LNCaP clone FGC (cell line): ENCODE measurements around the gene EVX2.

Experiments
- DNase-seq: peaks from one replicate; pipeline ENCODE4 v3.0.0-alpha.2; 2011; ENCODE audit warnings: low read depth
- H3K4me3 ChIP-seq: 2 replicates; pipeline ENCODE4 v1.5.1; 2011; ENCODE audit warnings: mild to moderate bottlenecking, low read depth, low read length, control low read depth
- CTCF ChIP-seq: IDR thresholded peaks from 2 replicates; pipeline ENCODE4 v1.5.1; 2012; ENCODE audit warnings: mild to moderate bottlenecking; ENCODE audit not compliant: control insufficient read depth, insufficient read depth; ENCODE audit errors: extremely low read depth

The EVX2 gene

GRCh38 chr2:176066645-176067588 is 16.8 kb downstream of the EVX2 start:
- no peak for TF ChIP-seq CTCF
- no peak overlapping the region for H3K4me3 ChIP-seq
- no peak for DNase-seq

- TF ChIP-seq CTCF: no peak
- H3K4me3 ChIP-seq: no peak overlapping the region
- DNase-seq: no peak
These were observed 19.8 kb downstream of the EVX2 start for GRCh38 chr2:176063958-176064357.

- no peak for TF ChIP-seq CTCF
- no peak for DNase-seq
- no peak overlapping the region for H3K4me3 ChIP-seq
These were observed 27.4 kb downstream of the EVX2 start for GRCh38 chr2:176056406-176056805.

GRCh38 chr2:176039375-176039774 is 44.4 kb downstream of the EVX2 start:
- DNase-seq: no peak
- H3K4me3 ChIP-seq: no peak overlapping the region
- no peak for TF ChIP-seq CTCF

- no peak for DNase-seq
- no peak for TF ChIP-seq CTCF
- no peak overlapping the region for H3K4me3 ChIP-seq
These were observed 45.1 kb downstream of the EVX2 start for GRCh38 chr2:176038694-176039093.

- no peak for TF ChIP-seq CTCF
- H3K4me3 ChIP-seq: no peak overlapping the region
- no peak for DNase-seq
These were observed 48.6 kb downstream of the EVX2 start for GRCh38 chr2:176035013-176035691.

- no peak for TF ChIP-seq CTCF
- H3K4me3 ChIP-seq: no peak overlapping the region
- no peak for DNase-seq
These were observed 56.0 kb downstream of the EVX2 start for GRCh38 chr2:176027806-176028205.
